Vagina (tissue), 2 donors: ENCODE measurements around the gene KNG1. TPM values are rescaled to one million over a fixed set of nuclear protein-coding genes. Genes with fewer than 3 reads are reported as not detected.
"Not testable (repeated sequence)": the region's sequence is repeated elsewhere in the genome, so short reads cannot be mapped to it uniquely, and the experiment has no call there.

Experiments
- DNase-seq, 2 donors: peaks; one replicate each; pipeline ENCODE4 v3.0.0-alpha.2; 2017; ENCODE audit errors: extremely low spot score in 2 of 2
- H3K27ac ChIP-seq: fragments of 200-600 bp; sonication (generic); one replicate; pipeline ENCODE4 v1.5.1; 2019
- H3K27me3 ChIP-seq: fragments of 200-600 bp; sonication (generic); one replicate; pipeline ENCODE4 v1.5.1; 2019
- H3K36me3 ChIP-seq, 2 donors: fragments of 200-600 bp; sonication (generic); one replicate each; pipeline ENCODE4 v1.5.1; 2017 to 2019
- H3K4me1 ChIP-seq: fragments of 200-600 bp; sonication (generic); one replicate; pipeline ENCODE4 v1.5.1; 2019
- H3K4me3 ChIP-seq, 2 donors: fragments of 200-600 bp; sonication (generic); 1 replicate in 1 of 2; 2 replicates in 1 of 2; pipeline ENCODE4 v1.5.1; 2016 to 2019
- H3K9me3 ChIP-seq: fragments of 200-600 bp; sonication (generic); one replicate; pipeline ENCODE4 v1.5.1; 2019
- POLR2A ChIP-seq, 2 donors: fragments of 450-650 bp; IDR thresholded peaks; one replicate each; pipeline ENCODE4 v1.6.1; 2017; ENCODE audit warnings: antibody characterized with exemption in 2 of 2, mild to moderate bottlenecking in 2 of 2, moderate library complexity in 2 of 2
- POLR2AphosphoS5 ChIP-seq, 2 donors: sonication (generic); formaldehyde crosslinking; IDR thresholded peaks; one replicate each; pipeline ENCODE4 v1.9.0; 2017; ENCODE audit warnings: antibody characterized with exemption in 2 of 2, mild to moderate bottlenecking in 2 of 2, low read depth in 1 of 2; ENCODE audit not compliant: insufficient read depth in 1 of 2
- intact Hi-C: fragments of 100-400 bp; cut with DNase I; formaldehyde crosslinking; loops from one replicate; pipeline ENCODE4 v1.15.1; 2023
- total RNA-seq: library from RNA; depleted of rRNA; stranded (reverse); fragments of >200 nt; gene quantifications from one replicate; pipeline ENCODE4 v1.2.3, GENCODE V29; 2016
- TF ChIP-seq, protein P1 (sequence below), 3 experiments: fragments of 450-650 bp in 2 of 3; fragments of 200-600 bp in 1 of 3; sonication (generic) in 1 of 3; IDR thresholded peaks; one replicate each; pipeline ENCODE4 v1.5.1; 2017 to 2019; ENCODE audit warnings: antibody characterized with exemption in 3 of 3, mild to moderate bottlenecking in 2 of 3, moderate library complexity in 2 of 3

Gene KNG1
- total RNA-seq, 1 donor from 2014 or later, result not detected

DNA sequence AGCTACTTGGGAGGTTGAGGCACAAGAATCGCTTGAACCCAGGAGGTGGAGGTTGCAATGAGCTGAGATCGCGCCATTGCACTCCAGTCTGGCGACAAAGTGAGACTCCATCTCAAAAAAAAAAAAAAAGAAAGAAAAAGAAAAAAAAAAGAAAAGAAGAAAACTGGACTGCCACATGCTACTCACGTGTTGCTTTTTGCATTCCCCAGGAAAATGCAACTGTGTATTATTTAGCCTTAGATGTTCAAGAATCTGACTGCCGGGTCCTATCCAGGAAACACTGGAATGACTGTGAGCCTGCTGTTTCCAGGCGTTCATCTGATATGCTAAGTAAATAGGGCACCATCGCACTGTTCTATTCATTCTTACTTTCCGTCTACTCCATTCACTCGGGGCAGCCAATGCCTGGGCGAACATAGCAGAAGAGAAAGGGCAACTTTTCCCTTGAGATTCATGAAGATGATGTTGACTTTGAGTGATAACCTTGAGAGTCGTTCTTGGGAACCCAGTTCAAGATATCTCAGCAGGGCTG, 30.0 kb upstream of the KNG1 start:
- intact Hi-C loops, result no loop called here
- H3K9me3 ChIP-seq, result no peaks in the 10 kb centered on the region
- no peaks in the 10 kb centered on the region for H3K27me3 ChIP-seq
- no peak for DNase-seq
- no peaks in the 10 kb centered on the region for H3K36me3 ChIP-seq
- no peak overlapping the region for H3K27ac ChIP-seq
- H3K4me1 ChIP-seq, result no peaks in the 10 kb centered on the region
- no peak overlapping the region for H3K4me3 ChIP-seq
- TF ChIP-seq POLR2A (IDR thresholded peaks at IDR 0.05), result no peak

DNA sequence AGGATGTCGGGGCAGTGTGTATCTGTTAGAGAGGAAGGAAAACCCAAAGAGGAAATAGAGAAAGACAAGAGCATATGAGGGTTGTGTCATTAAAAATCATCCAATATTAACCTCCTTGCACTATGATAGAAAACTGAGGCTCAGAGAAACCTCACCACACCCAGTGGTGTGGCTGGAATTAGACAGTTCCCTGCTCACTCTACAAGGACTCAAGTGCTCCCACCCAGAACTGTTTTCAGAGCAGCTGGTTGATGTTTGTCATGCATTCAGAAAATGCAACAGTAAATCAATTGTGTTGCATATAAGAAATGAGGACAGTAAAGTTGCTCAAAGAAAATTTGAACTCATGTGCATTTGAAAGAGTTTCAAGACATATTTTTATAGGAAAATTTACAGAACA, 26.9 kb upstream of the KNG1 start:
- H3K27ac ChIP-seq, H3K27me3 ChIP-seq, H3K36me3 ChIP-seq, H3K4me1 ChIP-seq, H3K9me3 ChIP-seq, intact Hi-C loops, DNase-seq, H3K4me3 ChIP-seq: not testable (repeated sequence)

DNA sequence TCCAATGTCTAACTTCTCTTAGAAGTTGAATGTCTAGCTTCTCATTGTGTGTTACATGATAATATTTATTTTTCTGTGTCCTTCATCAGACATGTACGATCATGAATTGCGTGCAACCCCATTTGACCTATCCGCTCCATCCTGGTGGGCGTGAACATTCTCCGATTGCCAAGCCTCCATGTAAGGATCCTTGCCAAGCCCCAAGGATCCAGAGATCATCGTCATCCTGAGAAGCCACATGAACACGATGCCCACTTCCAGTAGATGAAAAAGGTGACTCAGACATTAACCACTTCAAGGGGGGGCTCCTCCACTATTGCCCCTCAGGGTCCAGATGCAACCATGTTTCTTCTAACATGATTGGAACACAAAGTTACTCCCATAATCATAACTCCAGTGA, 25.5 kb upstream of the KNG1 start:
- Histone ChIP-seq H3K36me3 (no peaks in the 10 kb centered on the region), H3K4me1 (no peaks in the 10 kb centered on the region), H3K27ac (no peak overlapping the region), H3K9me3 (no peaks in the 10 kb centered on the region), H3K4me3 (no peak overlapping the region), H3K27me3 (no peaks in the 10 kb centered on the region)
- TF ChIP-seq, protein P1, sequence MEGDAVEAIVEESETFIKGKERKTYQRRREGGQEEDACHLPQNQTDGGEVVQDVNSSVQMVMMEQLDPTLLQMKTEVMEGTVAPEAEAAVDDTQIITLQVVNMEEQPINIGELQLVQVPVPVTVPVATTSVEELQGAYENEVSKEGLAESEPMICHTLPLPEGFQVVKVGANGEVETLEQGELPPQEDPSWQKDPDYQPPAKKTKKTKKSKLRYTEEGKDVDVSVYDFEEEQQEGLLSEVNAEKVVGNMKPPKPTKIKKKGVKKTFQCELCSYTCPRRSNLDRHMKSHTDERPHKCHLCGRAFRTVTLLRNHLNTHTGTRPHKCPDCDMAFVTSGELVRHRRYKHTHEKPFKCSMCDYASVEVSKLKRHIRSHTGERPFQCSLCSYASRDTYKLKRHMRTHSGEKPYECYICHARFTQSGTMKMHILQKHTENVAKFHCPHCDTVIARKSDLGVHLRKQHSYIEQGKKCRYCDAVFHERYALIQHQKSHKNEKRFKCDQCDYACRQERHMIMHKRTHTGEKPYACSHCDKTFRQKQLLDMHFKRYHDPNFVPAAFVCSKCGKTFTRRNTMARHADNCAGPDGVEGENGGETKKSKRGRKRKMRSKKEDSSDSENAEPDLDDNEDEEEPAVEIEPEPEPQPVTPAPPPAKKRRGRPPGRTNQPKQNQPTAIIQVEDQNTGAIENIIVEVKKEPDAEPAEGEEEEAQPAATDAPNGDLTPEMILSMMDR (IDR thresholded peaks at IDR 0.05), result no peak
- TF ChIP-seq POLR2A (IDR thresholded peaks at IDR 0.05) (no peak), POLR2AphosphoS5 (IDR thresholded peaks at IDR 0.05; ENCODE audit: insufficient read depth in 1 of 2, low read depth in 1 of 2) (no peak)
- intact Hi-C loops, result no loop called here
- no peak for DNase-seq

DNA sequence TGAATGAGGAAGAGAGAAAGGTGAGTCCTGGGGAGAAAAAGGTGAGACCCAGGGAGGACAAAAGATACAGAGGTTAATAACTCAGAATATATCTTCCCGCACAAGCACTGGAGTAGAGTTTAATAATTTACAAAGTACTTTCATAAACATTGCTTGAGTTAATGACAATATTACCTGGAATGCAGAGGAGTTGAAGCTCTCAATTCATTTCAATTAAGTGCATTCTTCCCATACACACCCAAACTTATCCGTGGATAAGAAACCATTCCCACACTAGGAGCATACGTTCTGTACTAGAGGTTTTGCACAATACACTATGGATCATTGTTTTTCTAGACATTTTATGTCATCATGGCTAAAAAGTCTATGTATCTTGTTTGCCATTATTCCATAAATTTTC, 23.3 kb upstream of the KNG1 start:
- no peaks in the 10 kb centered on the region for H3K36me3 ChIP-seq
- H3K4me1 ChIP-seq, result no peaks in the 10 kb centered on the region
- intact Hi-C loops, result no loop called here
- TF ChIP-seq POLR2AphosphoS5 (IDR thresholded peaks at IDR 0.05; ENCODE audit: insufficient read depth in 1 of 2, low read depth in 1 of 2), result no peak
- TF ChIP-seq POLR2A (IDR thresholded peaks at IDR 0.05), result no peak
- TF ChIP-seq, protein P1 (IDR thresholded peaks at IDR 0.05), result no peak
- no peak overlapping the region for H3K4me3 ChIP-seq
- H3K27ac ChIP-seq, result no peak overlapping the region
- no peak for DNase-seq
- H3K9me3 ChIP-seq, result no peaks in the 10 kb centered on the region
- H3K27me3 ChIP-seq, result no peaks in the 10 kb centered on the region

DNA sequence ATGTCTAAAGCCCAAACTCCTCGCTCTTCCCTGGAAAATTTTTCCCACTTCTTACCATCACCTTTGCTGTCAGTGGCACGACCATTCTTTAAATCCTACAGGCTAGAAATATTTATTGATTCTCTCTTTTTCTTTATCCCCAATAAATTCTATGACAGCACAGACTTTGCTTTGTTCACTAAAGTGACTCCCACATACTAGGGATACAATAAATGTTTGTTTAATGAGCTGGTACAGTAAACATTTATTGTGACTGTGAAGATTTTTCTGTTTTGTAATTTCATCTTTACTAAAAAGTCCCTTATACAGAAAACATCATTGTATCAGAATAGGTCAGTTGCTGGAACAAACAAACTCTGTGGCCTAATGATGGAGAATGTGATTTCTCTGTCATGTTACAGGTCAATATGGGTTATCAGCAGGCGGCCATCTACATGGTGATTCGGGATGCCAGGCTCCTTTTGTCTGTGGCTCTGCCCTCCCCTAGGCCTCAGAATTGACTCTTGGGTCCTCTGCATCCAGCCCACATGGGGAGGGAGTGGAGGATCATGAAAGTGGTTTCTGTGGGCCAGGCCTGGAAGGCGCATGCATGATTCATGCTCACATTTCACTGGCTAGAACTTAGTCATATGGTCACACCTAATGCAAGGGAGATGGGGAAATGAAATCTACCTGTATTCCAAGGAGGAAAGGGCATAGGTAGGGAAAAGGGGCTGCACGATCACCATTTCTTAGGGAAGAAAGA, 22.7 kb upstream of the KNG1 start:
- H3K4me3 ChIP-seq, result no peak overlapping the region
- intact Hi-C loops, result no loop called here

DNA sequence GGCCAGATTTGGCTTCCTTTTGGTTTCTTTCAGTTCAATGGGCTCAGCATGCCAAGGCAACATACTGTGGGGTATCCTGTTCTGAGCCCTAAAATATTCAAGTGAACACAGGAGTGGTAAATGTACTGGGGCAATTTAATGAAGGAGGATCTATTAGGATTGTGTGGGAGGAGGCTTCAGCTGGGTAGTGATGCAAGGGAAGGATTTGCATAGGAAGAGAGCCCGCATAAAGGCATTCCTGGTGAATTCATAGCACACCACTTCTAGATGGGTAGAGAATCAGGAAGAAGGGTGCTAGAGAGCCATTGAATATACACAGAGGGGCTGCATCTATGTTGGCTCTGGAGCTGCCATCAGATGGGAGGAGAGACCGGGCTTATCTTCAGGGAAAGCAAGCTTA, 20.6 kb upstream of the KNG1 start:
- Histone ChIP-seq H3K9me3 (no peaks in the 10 kb centered on the region), H3K27me3 (no peaks in the 10 kb centered on the region), H3K36me3 (no peaks in the 10 kb centered on the region), H3K4me1 (no peaks in the 10 kb centered on the region), H3K4me3 (no peak overlapping the region), H3K27ac (no peak overlapping the region)
- TF ChIP-seq, protein P1 (IDR thresholded peaks at IDR 0.05), result no peak
- TF ChIP-seq POLR2AphosphoS5 (IDR thresholded peaks at IDR 0.05; ENCODE audit: insufficient read depth in 1 of 2, low read depth in 1 of 2) (no peak), POLR2A (IDR thresholded peaks at IDR 0.05) (no peak)
- DNase-seq, result no peak
- intact Hi-C loops, result no loop called here

More for the DNA sequence above, 22.7 kb upstream of the KNG1 start:
- TF ChIP-seq, protein P1 (IDR thresholded peaks at IDR 0.05), result no peak
- no peak for TF ChIP-seq POLR2A (IDR thresholded peaks at IDR 0.05)
- TF ChIP-seq POLR2AphosphoS5 (IDR thresholded peaks at IDR 0.05; ENCODE audit: insufficient read depth in 1 of 2, low read depth in 1 of 2), result no peak
- Histone ChIP-seq H3K36me3 (no peaks in the 10 kb centered on the region), H3K9me3 (no peaks in the 10 kb centered on the region), H3K27ac (no peak overlapping the region), H3K27me3 (no peaks in the 10 kb centered on the region), H3K4me1 (no peaks in the 10 kb centered on the region)
- DNase-seq, result no peak
